ENCODE data around the gene PRR12.

PRR12 gene

DNA sequence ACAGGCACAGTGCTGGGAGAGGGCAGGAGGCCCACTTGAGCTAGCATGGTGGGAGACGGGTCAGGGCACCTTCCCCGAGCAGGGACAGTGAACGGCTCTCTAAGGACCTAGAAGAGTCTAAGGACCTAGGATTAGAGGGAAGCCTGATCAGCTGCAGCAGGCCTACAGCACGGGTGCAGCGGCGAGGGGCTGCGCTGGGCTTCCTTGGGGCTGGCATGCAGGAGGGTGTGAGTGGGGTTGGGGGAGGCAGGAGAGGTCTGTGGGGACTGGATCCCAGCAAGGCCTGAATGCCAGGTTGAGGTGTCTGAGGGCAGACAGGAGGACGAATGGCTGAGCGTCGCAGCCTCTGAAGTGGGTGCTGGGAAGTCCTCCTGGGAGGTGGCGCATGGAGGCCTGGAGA, 54.6 kb downstream of the PRR12 start:
- H3K4me3 ChIP-seq: no peak overlapping the region
- intact Hi-C loops (cut with DNase I; ENCODE audit: low total_unique reads): no loop called here
- no peak overlapping the region for H3K27ac ChIP-seq
- TF ChIP-seq, protein P1, sequence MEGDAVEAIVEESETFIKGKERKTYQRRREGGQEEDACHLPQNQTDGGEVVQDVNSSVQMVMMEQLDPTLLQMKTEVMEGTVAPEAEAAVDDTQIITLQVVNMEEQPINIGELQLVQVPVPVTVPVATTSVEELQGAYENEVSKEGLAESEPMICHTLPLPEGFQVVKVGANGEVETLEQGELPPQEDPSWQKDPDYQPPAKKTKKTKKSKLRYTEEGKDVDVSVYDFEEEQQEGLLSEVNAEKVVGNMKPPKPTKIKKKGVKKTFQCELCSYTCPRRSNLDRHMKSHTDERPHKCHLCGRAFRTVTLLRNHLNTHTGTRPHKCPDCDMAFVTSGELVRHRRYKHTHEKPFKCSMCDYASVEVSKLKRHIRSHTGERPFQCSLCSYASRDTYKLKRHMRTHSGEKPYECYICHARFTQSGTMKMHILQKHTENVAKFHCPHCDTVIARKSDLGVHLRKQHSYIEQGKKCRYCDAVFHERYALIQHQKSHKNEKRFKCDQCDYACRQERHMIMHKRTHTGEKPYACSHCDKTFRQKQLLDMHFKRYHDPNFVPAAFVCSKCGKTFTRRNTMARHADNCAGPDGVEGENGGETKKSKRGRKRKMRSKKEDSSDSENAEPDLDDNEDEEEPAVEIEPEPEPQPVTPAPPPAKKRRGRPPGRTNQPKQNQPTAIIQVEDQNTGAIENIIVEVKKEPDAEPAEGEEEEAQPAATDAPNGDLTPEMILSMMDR (IDR thresholded peaks at IDR 0.05): no peak
- no peaks in the 10 kb centered on the region for H3K27me3 ChIP-seq
- H3K9me3 ChIP-seq: no peaks in the 10 kb centered on the region
- H3K36me3 ChIP-seq: peaks cover 28 to 59% (median 38%) of the 10 kb centered on the region in 3 donors
- H3K4me1 ChIP-seq: peaks cover 5 to 34% (median 25%) of the 10 kb centered on the region in 4 donors
- no peak for DNase-seq

DNA sequence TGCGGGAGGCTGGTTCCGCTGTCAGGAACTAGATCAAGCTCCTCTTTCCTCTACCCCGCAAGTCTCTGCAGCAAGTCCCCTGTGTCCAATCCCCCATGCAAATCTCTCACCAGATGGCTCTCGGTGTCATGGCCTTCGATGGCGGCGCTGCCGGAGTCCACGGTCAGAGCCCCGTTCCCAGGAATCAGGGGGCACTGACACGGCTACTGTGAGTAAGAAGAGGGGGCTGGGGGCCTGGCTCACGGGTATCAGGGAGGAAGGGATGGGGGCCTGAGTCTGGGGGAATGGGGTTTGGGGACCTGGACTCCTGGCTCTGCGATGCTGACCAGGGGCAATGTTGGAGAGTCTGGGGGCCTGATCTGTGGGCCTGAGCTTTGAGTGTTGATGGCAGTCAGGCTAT, 55.0 kb downstream of the PRR12 start:
- no peaks in the 10 kb centered on the region for H3K9me3 ChIP-seq
- H3K4me3 ChIP-seq: no peak overlapping the region
- no peak for DNase-seq
- no peak overlapping the region for H3K27ac ChIP-seq
- peaks cover 5 to 33% (median 25%) of the 10 kb centered on the region in 4 donors for H3K4me1 ChIP-seq
- H3K36me3 ChIP-seq: peaks cover 29 to 63% (median 42%) of the 10 kb centered on the region in 3 donors
- intact Hi-C loops (cut with DNase I; ENCODE audit: low total_unique reads): no loop called here
- H3K27me3 ChIP-seq: no peaks in the 10 kb centered on the region
- TF ChIP-seq, protein P1 (IDR thresholded peaks at IDR 0.05): no peak

DNA sequence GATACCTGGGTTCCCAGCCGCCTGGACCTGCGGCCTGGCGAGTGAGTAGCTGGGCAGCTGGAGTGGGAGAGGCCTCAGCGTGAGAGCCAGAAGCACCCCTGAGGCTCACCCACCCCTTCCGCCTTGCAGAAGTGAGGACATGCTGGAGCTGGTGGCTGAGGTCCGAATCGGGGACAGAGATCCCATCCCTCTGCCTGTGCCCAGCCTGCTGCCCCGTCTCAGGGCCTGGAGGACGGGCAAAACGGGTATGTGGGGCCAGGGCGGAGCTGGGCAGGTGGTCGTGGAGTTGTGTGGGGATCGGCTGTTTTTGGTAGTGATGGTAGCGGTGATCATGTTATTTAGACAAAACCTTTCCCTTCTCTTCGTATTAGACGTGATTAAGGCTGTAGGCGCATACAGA, 55.6 kb downstream of the PRR12 start:
- Histone ChIP-seq H3K27ac (no peak overlapping the region), H3K4me3 (no peak overlapping the region), H3K9me3 (no peaks in the 10 kb centered on the region), H3K4me1 (peaks cover 5 to 28% (median 22%) of the 10 kb centered on the region in 4 donors), H3K36me3 (peaks cover 34 to 69% (median 48%) of the 10 kb centered on the region in 3 donors), H3K27me3 (no peaks in the 10 kb centered on the region)
- intact Hi-C loops (cut with DNase I; ENCODE audit: low total_unique reads): no loop called here
- TF ChIP-seq, protein P1 (IDR thresholded peaks at IDR 0.05): no peak
- DNase-seq: no peak

DNA sequence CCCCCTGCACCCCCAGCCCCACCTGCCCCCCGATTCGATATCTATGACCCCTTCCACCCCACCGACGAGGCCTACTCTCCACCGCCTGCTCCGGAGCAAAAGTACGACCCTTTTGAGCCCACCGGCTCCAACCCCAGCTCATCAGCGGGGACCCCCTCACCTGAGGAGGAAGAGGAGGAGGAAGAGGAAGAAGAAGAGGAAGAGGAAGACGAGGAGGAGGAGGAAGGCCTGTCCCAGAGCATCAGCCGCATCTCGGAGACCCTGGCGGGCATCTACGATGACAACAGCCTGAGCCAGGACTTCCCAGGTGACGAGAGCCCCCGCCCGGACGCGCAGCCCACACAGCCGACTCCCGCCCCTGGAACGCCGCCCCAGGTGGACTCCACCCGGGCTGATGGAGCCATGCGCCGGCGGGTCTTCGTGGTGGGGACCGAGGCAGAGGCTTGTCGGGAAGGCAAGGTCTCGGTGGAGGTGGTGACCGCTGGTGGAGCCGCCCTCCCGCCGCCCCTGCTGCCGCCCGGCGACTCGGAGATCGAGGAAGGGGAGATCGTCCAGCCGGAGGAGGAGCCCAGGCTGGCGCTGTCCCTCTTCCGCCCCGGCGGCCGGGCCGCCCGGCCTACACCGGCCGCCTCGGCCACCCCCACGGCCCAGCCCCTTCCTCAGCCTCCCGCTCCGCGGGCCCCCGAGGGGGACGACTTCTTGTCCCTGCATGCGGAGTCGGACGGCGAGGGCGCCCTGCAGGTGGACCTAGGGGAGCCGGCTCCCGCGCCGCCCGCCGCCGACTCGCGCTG, 60.2 kb downstream of the PRR12 start:
- no peaks in the 10 kb centered on the region for H3K9me3 ChIP-seq
- H3K4me1 ChIP-seq: peaks cover 0 to 3% (median 0%) of the 10 kb centered on the region in 4 donors
- H3K36me3 ChIP-seq: peaks cover 66 to 100% (median 80%) of the 10 kb centered on the region in 3 donors
- TF ChIP-seq, protein P1 (IDR thresholded peaks at IDR 0.05): no peak
- no peak overlapping the region for H3K4me3 ChIP-seq
- H3K27me3 ChIP-seq: no peaks in the 10 kb centered on the region
- intact Hi-C loops (cut with DNase I; ENCODE audit: low total_unique reads): no loop called here
- H3K27ac ChIP-seq: no peak overlapping the region
- DNase-seq: no peak

DNA sequence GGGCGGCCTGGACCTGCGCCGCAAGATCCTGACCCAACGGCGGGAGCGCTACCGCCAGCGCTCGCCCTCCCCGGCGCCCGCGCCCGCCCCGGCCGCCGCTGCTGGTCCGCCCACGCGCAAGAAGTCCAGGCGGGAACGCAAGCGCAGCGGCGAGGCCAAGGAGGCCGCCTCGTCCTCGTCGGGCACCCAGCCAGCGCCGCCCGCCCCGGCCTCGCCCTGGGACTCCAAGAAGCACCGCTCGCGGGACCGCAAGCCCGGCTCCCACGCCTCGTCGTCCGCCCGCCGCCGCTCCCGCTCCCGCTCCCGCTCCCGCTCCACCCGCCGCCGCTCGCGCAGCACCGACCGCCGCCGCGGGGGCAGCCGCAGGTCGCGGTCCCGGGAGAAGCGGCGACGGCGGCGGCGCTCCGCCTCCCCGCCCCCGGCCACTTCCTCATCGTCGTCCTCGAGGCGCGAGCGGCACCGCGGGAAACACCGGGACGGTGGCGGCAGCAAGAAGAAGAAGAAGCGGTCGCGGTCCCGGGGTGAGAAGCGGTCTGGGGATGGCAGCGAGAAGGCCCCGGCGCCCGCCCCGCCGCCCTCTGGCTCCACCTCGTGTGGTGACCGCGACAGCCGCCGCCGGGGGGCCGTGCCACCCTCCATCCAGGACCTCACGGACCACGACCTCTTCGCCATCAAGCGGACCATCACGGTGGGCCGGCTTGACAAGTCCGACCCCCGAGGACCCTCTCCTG, 61.0 kb downstream of the PRR12 start:
- intact Hi-C loops (cut with DNase I; ENCODE audit: low total_unique reads): no loop called here
- peaks cover 67 to 100% (median 80%) of the 10 kb centered on the region in 3 donors for H3K36me3 ChIP-seq
- TF ChIP-seq, protein P1 (IDR thresholded peaks at IDR 0.05): no peak
- no peak overlapping the region for H3K27ac ChIP-seq
- no peaks in the 10 kb centered on the region for H3K9me3 ChIP-seq
- no peak for DNase-seq
- H3K27me3 ChIP-seq: no peaks in the 10 kb centered on the region
- H3K4me3 ChIP-seq: no peak overlapping the region
- H3K4me1 ChIP-seq: no peaks in the 10 kb centered on the region
